H1 (cell line): Measurements from ENCODE around the gene OXER1. TPM values are rescaled to one million over a fixed set of nuclear protein-coding genes. Genes with fewer than 3 reads are reported as not detected.

Source experiments
- ATF3 ChIP-seq: IDR thresholded peaks from 2 replicates; pipeline ENCODE4 v1.6.1; 2011; ENCODE audit warnings: low read depth, mild to moderate bottlenecking, low read length; ENCODE audit not compliant: insufficient read depth
- CEBPB ChIP-seq: IDR thresholded peaks from 2 replicates; pipeline ENCODE4 v1.6.1; 2012; ENCODE audit warnings: low read depth, low read length
- JUN ChIP-seq: IDR thresholded peaks from 2 replicates; pipeline ENCODE4 v1.6.1; 2011; ENCODE audit warnings: low read depth, mild to moderate bottlenecking, improper control_type of control experiment, low read length
- KDM5A ChIP-seq: fragments of 200-600 bp; IDR thresholded peaks from 2 replicates; pipeline ENCODE4 v1.7.1; 2012; ENCODE audit warnings: mild to moderate bottlenecking, low read length, inconsistent platforms, mixed read lengths
- SP2 ChIP-seq: IDR thresholded peaks from 2 replicates; pipeline ENCODE4 v1.6.1; 2012; ENCODE audit warnings: mild to moderate bottlenecking, low read length, inconsistent platforms
- TAF1 ChIP-seq: IDR thresholded peaks from 2 replicates; pipeline ENCODE4 v1.6.1; 2011; ENCODE audit warnings: mild to moderate bottlenecking, low read depth, low read length
- polyA plus RNA-seq, 7 experiments: library from polyadenylated mRNA; depleted of rRNA in 3 of 7; stranded (reverse) in 5 of 7; unstranded in 2 of 7; fragments of >200 nt in 5 of 7; fragments of 200-250 nt in 2 of 7; gene quantifications; 1 replicate in 5 of 7; 2 replicates in 1 of 7; 4 replicates in 1 of 7; pipeline versions ENCODE4 v1.2.1 to v1.2.3, GENCODE V29; 2011 to 2013; ENCODE audit warnings: missing spikeins in 2 of 7, mixed read lengths in 2 of 7
- total RNA-seq: library from RNA; stranded (reverse); fragmentation: NEBNext Ultra II Directional; extraction: Animal tissue kit (Norgen Biotek cat#: 25700); gene quantifications from 2 replicates; pipeline ENCODE4 v1.2.1, GENCODE V29; 2021
- TF ChIP-seq, protein P1 (sequence below): IDR thresholded peaks from 2 replicates; pipeline ENCODE4 v1.6.1; 2011; ENCODE audit warnings: low read length, improper control_type of control experiment

Gene OXER1
- total and polyA plus RNA-seq, 2 of the 8 experiments (the other 6 are each of a cell fraction or from before 2014, with no cell fraction given), result 1.2 to 2.9 TPM

DNA sequence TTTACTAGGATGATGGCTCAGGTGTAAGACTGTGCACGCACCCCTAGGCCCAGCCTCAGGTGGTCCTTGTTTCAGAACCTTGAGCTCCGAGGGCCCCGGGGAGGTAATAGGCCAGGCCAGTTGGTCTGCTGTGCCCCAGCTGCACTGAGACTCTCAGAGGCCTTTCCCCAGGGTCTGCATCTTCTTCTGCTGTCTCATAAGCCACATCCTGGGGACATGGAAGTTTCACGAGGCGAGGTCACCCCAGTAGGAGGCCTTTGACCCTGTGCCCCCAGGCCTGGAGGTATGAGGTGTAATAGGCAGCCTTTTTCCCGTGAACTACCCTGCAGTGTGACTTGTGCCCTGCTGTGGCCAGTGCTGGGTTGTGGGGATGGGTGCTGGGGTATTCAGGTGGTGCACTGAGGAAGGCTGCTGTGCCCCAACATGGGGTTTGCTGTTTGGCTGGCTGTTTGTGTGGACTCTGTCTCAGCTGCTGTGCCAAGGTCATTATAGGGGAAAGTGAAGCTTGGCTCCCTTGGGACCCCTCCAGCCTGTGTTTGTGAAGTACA is 6.9 kb downstream of the OXER1 start (continued):
- TF ChIP-seq JUN (no peak), KDM5A (no peak), ATF3 (no peak), TAF1 (no peak), CEBPB (no peak), SP2 (no peak)
- TF ChIP-seq, protein P1, sequence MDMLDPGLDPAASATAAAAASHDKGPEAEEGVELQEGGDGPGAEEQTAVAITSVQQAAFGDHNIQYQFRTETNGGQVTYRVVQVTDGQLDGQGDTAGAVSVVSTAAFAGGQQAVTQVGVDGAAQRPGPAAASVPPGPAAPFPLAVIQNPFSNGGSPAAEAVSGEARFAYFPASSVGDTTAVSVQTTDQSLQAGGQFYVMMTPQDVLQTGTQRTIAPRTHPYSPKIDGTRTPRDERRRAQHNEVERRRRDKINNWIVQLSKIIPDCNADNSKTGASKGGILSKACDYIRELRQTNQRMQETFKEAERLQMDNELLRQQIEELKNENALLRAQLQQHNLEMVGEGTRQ, result no peak
